GM19468 (cell line): ENCODE data around the gene MRPL34.
A peak's percentile ranks its signal among the peaks of the same experiment; 100 is the strongest.
"Not testable (repeated sequence)": the region's sequence is repeated elsewhere in the genome, so short reads cannot be mapped to it uniquely, and the experiment has no call there.

Experiments used
- ATAC-seq: cut with Tn5 transposase; IDR thresholded peaks from one replicate; pipeline ENCODE4 v1.9.1; 2021; ENCODE audit warnings: mild to moderate bottlenecking, moderate library complexity, moderate number of reproducible peaks; ENCODE audit not compliant: unreplicated experiment; ENCODE audit errors: extremely low read depth

Gene MRPL34

DNA sequence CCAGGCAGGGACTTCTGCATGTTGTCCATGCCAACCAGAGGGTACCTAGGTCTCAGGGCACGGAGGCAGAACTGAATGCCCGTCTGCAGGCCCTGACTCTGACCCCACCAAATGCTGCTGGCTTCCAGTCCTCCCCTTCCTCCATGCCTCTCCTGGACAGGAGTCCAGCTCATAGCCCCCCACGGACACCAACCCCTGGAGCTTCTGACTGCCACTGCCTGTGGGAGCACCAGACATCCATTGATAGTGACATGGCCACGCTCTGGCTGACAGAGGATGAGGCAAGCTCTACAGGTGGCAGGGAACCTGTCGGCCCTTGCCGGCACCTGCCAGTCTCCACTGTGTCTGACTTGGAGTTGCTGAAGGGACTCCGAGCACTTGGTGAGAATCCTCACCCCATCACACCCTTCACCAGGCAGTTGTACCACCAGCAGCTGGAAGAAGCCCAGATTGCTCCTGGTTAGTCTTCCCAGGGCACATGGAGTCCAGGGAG lies 22.1 kb upstream of the MRPL34 start:
- ATAC-seq: no peak

DNA sequence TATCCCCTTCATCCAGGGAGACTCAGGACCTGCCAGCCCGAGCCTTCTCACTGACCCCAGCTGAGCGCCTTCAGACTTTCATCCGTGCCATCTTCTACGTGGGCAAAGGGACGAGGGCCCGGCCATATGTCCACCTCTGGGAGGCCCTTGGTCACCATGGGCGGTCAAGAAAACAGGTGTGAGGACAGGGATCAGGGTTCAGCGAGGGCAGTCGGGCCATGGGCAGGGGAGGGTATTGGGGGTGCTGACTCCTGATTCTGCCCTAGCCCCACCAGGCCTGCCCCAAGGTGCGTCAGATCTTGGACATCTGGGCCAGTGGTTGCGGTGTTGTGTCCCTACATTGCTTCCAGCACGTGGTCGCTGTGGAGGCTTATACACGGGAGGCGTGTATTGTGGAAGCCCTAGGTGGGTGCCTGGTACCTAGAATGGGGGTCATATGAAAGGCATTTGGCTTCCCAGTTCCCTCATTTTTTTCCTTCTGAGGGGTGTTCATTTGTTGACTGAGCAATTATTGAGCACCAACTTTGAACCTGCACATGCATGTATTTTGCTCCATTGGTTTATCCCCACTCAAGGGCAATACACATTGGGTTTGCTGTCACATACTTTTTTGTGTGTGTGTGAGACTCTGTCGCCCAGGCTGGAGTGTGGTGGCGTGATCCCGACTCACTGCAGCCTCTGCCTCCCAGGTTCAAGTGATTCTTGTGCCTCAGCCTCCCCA lies 20.1 kb upstream of the MRPL34 start:
- no peak for ATAC-seq

DNA sequence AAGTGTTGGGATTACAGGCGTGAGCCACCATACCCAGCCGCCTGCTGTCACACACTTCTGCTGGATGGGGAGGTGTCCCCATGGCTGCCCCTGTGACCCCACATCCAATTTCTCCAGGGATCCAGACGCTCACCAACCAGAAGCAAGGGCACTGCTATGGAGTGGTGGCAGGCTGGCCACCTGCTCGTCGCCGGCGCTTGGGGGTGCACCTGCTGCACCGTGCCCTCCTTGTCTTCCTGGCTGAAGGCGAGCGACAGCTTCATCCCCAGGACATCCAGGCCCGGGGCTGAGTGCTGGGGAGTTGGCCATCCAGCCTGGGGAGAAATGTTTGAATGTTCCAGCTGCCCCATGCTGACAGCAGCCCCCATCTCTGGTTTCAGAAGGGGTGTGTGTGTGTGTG lies 19.4 kb upstream of the MRPL34 start:
- ATAC-seq: no peak

DNA sequence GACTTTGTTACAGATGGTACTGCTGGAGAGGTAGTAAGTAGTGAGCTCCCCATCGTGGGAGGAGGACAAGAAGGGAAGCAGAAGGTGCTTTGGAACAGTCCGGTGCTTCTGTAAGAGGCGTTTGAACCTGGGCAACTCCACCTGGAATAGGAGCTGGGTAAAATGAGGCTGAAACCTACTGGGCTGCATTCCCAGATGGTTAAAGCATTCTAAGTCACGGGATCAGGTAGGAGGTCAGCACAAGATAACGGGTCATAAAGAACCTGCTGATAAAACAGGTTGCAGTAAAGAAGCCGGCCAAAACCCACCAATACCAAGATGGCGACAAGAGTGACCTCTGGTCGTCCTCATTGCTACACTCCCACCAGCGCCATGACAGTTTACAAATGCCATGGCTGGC lies 18.9 kb upstream of the MRPL34 start:
- no peak for ATAC-seq

DNA sequence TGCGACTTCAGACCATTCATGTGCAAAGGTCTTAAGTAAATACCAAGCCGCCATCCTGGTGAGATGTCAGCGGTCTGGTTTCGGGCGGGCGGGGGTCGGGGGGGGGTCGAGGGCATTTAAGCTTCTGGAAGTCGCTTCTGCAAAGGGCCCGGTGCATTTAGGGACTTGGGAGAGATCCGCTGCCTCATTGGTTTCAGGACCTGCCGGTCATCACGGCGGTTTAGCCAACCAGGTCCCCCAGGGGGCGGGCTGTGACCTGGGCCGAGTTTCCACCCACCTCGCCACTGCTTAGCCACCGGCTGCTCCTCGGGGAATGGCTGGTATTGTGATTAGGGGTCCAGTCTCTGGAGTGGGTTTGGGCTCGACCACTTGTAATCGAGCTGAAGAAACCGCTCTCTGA lies 16.2 kb upstream of the MRPL34 start:
- ATAC-seq: no peak

DNA sequence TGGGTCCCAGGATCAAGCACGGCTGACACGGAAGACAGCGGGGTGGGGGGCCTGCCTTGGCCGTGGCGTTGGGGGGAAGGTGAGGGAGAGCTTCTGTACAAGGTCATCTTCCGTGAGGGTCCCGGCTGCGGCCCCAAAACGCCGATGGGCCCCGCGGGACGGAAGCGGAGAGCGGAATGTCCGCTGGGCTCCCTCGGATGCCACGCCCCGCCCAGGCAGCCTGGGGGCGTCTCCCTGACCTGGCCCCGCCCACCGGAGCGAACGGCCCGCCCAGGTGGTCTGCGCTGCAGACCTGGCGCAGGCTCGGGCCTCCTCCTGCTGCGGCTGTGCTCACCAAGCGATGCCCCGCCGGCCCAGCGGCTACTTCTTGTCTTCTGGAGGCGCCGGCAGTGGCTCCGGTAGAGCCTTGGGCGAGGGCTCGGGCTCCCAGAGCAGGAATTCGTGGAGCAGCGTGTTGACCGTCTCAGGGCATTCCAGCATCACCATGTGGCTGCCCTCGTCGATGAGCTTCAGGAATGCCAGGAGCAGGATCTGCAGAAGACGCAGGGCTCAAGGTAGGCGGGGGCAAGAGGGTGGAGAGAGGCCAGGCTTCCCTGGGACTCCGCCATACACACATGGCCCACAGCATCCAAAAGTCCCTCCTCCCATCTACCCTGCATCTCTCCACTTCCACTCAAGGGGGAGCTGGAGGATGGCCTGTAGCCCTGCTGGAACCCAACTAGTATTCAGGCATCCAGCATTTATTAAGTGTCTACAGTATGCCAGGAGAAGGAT lies 13.2 kb upstream of the MRPL34 start:
- ATAC-seq: no peak

DNA sequence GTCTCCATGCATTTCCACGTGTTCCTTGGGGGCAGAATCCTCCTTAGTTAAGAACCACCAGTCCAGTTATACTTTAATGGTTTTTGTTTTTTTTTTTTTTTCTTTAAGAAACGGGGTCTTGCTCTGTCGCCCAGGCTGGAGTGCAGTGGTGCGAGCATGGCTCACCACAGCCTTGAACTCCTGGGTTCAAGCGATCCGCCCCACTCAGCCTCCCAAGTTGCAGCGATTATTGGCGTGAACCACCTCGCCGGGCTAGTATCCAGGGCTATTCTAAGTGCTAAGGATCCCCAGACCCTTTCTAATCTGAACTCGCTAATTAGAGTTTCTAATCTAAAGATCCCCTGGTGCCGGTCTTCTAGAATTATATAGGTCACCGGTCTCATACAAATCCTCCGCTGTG lies 12.1 kb upstream of the MRPL34 start:
- no peak for ATAC-seq

DNA sequence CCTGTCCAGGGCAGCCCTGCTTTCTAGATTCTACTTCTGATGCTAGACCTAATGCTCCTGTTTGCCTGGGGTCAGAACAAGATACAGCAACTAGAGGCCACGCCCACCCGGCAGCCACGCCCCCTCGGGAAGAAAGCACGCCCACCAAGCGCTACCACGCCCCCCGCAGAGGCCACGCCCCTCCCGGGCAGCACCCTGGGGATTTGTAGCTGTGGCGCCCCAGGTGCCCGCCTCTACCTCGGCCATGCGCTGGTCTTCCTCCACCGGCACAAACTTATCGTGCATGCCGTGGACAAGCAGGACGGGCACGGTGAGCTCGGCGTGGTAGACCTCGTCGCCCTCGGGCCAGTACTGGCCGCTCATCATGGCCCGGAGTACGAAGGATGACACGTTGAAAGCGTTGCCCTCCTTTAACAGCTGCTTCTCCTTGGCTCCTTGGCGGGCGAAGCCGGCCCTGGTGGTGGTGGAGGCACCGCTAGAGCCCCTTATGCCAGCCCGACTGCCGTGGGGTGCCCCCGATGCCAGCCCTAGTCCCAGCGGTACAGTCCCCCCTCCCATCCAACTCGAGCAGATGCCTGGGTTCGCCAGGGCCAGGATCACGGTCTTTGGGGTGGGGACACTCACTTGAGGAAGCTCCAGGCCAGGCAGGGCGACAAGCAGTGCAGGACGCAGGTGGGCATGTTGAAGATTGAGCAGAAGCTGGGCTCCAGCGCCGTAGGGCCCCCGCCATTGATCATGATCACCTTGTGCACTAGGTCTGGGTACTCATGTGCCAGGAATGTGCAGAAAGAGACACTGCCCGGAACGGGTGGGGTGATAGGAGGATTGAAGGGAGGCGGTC lies 11.4 kb upstream of the MRPL34 start:
- no peak for ATAC-seq

DNA sequence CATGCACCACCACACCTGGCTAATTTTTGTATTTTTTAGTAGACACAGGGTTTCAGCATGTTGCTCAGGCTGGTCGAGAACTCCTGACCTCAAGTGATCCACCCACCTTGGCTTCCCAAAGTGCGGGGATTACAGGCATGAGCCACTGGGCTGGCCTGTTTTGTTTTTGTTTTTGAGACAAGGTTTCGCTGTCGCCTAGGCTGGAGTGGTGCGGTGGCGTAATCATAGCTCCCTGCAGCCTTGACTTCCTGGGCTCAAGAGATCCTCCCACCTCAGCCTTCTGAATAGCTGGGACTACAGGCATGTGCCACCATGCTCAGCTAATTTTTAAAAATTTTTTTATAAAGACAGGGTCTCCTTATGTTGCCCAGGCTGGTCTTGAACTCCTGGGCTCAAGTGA lies 10.1 kb upstream of the MRPL34 start:
- not testable (repeated sequence) for ATAC-seq

DNA sequence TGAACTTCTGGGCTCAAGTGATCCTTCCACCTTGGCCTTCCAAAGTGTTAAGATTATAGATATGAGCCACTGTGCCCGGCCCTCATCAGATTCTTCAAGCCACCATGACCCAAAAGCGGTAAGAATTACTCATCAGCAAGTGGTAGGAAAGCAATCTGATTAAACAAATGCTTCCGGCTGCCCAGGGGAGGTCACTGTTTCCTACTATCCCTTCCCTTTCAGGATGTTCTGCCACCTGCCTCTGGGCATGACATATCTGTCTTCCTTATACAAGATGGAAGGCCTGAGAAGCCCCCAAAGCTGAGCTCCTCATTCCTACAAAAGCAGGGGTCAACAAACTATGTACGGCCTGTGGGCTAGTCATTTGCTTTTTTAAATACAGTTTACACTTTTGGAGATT lies 9.4 kb upstream of the MRPL34 start:
- ATAC-seq: no peak

DNA sequence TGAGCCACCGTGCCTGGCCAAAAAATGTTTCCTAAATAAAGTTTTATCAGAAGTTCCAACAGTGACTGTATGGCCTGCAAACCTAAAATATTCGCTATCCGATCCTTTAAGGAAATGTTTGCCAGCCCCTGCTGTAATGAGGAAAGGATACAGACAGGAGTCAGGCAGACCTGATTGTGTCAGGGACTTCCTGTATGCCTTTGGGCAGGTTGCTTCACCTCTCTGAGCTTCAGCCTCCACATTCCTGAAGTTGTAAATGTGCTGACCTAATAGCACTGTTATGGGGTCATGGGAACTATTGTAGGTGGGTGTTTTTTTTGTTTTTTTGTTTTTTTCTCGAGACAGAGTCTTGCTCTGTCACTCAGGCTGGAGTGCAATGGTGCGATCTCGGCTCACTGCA lies 8.7 kb upstream of the MRPL34 start:
- no peak for ATAC-seq

DNA sequence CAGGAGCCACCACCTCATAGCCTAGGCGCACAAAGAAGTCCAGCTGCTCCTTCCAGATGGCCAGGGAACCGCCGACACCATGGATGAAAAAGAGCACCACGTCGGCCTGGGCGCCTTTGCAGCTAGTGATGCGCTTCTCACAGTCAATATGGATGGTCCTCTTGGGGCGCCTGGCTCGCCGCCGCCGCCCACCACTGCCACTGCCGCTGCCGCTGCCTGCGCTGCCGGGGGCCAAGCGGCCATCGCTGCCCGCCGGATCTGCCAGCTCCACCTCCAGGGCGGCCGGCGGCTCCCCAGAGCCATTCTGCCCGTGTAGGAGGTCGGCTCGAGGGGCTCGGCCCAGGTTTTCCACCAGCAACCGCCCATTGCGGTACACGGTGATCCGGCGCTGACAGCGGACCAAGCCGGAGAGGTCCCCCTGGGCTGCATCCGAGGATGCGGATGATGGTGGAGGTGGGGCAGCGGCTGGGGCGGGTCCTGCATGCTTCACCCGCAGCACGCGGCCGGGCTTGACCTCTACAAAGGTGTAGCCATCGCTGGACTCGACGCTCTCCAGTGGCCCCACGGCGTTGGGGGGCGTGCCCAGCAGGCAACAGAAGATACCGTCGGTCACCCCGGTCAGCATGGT lies 4.6 kb upstream of the MRPL34 start:
- no peak for ATAC-seq

DNA sequence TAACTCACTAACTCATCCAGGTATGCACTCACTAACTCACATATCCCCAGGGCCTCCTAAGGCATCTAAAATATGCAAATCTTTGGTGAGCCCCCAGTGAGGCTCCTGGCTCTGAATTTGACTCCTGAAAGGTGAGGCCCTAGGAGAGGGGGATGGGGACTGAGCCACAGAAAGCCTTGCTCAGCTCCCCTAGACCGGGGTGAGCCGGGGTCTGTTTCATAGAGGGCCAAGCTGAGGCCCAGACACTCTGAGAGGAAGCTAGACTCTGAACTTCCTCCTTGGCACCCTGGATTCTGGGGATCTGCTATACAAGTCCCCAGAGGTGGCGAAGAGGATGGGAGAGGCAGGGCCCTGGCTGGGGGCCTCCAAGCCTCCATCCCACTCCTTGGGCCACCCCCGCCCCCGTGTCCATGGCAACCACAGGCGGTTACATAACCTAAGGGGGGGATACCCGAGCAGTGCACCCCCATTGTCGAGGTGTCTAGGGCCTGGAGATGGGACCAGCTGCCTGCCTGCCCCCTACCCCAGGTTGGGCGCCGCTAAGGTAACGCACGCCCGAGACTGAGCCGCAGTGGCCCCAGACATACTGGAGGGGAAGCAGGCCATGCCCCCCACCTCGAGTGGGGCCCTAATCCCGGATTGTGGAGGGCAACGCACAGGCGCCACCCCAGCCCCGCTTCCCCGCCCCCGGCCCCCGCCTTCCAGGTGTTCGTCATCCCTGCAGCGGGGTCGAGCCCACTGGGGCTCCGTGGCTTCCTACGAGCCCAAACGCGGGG lies 3.1 kb upstream of the MRPL34 start:
- no peak for ATAC-seq

DNA sequence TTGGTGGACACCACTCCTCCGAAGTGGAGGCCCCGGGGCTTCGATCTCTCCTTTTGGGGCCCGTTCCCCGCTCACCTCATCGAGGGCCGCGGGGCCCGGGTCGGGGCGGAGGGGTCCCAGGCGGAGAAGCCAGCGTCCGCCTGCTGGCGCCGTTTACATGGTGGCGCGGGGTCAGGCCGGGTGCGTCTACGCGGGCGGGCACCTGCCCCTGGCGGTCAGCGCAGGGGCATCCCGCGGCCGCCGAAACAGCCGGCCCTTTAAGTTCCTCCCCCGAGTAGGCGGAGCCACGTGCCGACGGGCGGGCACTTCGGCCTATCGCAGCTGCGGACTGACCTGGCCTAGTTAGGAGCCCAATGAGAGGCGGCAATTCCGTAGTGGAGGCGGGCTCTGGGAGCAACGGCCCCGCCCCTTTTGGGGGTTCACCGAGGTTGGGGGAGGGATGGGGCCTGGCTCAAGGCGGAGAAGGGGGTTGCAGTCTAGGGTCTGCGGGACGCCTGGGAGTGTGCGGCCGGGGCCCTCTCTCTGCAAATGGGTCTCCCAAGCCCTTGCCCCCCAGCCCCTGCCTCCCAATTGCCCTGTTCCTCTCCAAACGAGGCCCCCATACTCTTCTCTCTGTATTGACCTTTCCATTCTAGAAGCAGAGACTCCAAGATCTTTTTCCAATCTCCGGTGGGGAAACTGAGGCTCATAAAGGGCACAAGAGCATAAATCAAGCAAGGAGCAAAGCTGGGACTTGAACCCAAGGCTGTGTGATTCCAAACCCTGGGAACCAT lies 2.3 kb upstream of the MRPL34 start, which contains the start of gene ABHD8:
TSS of gene ABHD8 (minus strand) at position 259 of the 773 bp plus-strand sequence. CDS start 1,809 bp downstream, outside the sequence.
- ATAC-seq: peak; percentile 23

DNA sequence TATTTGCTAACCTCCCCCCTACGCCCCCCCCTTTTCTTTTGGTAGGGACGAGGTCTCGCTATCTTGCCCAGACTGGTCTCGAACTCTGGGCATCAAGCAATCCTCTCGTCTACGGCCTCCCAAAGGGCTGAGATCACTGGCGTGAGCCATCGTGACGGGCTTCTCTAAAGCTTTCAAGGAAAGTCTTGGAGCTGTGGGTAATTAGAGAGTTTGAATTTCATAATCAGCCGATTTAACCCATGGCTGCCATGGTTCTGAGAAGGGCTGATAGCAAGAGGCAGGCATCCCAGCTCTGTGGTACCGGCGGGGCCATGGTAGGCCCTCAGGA lies 1.8 kb upstream of the MRPL34 start:
- ATAC-seq: no peak

DNA sequence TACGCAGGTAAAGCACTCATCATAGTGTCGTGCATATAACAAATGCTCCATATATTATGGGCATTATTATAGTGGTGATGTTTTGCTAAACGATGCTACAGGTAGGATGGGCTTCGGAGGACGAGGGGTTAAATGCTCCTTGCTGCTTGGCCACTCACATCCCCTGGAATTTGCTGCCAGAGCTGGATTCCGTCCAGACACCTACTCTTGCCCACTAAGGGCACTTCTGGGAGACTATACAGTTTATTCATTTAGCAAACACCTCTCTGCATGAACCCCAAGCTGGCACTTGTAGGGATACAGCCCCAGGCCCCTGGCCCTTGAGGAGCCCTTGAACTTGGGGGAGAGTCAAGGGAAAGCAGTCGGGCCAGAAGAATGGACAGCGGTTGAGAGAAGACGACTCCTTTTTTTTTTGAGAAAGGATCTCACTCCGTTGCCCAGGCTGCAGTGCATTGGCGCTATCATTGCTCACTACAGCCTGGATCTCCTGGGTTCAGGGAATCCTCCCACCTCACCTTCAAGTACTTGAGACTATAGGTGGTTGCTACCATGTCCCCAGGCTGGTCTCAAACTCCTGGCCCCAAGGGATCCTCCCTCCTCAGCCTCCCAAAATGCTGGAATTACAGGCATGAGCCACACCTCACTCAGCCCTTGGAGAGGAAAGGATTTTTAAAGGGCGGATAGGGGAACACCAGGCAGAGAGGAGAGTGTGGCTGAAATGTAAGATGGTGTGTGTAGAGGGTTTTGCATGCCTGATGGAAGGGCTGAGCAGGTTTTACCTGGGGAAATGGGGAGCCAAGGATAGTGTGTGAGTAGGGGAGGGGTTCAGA lies 1.1 kb upstream of the MRPL34 start:
- no peak for ATAC-seq

DNA sequence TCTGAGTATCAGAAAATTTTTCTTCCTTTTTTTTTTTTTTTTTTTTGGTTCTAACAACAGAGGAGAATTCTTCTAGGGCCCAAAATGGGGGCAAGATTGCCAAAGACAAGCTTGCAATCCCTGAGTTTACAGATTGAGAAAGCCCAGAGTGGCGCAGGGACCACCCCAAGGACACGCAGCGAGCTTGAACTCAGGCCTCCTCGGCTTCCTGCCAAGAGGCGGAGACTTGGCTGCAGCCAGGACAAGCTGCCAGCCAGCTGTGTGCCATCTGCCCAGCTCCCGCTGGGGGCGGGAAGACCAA lies 506 bp upstream of the MRPL34 start:
- ATAC-seq: no peak

DNA sequence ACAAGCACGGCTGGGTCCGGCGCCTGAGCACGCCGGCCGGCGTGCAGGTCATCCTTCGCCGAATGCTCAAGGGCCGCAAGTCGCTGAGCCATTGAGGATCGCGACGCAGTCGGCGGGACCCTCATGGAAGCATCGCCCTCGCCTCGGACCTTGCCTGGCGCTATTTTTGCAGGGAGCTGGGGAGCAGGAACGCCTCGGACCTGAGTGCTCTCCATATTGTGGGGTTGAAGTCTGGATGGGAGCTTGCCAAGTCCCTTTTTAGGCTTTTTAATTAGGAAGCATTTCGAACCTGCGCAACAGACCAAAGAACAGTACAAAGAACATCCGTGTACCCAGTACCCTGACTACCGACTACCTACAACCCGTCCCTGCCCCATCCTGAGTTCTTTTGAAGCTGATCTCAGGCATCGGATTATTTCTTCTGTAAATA lies 628 bp downstream of the MRPL34 start:
- ATAC-seq: no peak
